Measurements from ENCODE around the gene PDZRN3. TPM values are rescaled to one million over a fixed set of nuclear protein-coding genes. Genes with fewer than 3 reads are reported as not detected.

Gene PDZRN3
- total and polyA plus RNA-seq, 2 experiments from 2014 or later: 7.5 to 14.0 TPM

DNA sequence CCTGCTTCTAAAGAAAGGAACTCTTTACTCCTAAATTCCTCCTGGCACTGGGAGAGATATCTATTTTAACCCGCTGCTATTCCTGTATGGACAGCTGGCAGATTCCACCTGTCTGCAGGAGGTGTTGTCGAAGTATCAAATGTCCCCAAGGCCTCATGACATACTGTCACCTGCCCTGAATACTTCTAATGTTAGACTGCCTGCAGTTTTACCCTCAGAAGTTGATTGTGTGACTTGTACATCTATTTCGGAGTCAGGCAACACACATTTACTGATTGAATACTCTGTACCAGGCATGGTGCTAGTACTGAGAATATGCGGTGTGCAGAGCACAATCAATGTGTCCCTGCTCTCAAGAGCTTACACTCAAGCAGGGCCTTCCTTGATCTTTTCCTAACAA, 38.6 kb downstream of the PDZRN3 start (continued):
- no peak for TF ChIP-seq ZNF462 (CRISPR knock-in tag; IDR thresholded peaks at IDR 0.05)
- no peak for TF ChIP-seq POLR2AphosphoS5 (IDR thresholded peaks at IDR 0.05; ENCODE audit: low read depth)

- H3K4me3 ChIP-seq: no peak overlapping the region
- H4K20me1 ChIP-seq (replicated peaks; ENCODE audit: insufficient read depth): no peaks in the 10 kb centered on the region
- no peaks in the 10 kb centered on the region; the same call in 2 of the 3 replicates for H3K9me3 Mint-ChIP-seq
- H3K27me3 Mint-ChIP-seq (ENCODE audit: insufficient read depth, low read depth, poor library complexity): peaks cover 3% of the 10 kb centered on the region
- no peak overlapping the region for H3K4me3 Mint-ChIP-seq
- no peak overlapping the region for H3K4me2 ChIP-seq
- H3K27me3 ChIP-seq (ENCODE audit: insufficient read depth): peaks cover 21% of the 10 kb centered on the region
- H3F3A ChIP-seq (replicated peaks; ENCODE audit: low read depth): no peaks in the 10 kb centered on the region
- H3K4me1 ChIP-seq (ENCODE audit: insufficient read depth): 0 out of 2 replicates have a peak, but pooled peaks cover 4% of the 10 kb centered on the region
- peaks cover 4% of the 10 kb centered on the region; the same call in 1 of the 3 replicates for H3K4me1 Mint-ChIP-seq
- no peak overlapping the region for H3K27ac ChIP-seq (ENCODE audit: low read depth)
- no peak overlapping the region for H3K27ac Mint-ChIP-seq
- no peak overlapping the region for H2AFZ ChIP-seq
- no peaks in the 10 kb centered on the region for H3K36me3 ChIP-seq (ENCODE audit: insufficient read depth)
- DNase-seq (ENCODE audit: low spot score) (no peak), ATAC-seq (no peak)
- no peaks in the 10 kb centered on the region for H3K36me3 Mint-ChIP-seq (ENCODE audit: low read depth)
- no peaks in the 10 kb centered on the region for H3K79me2 ChIP-seq (replicated peaks; ENCODE audit: insufficient read depth)
- H3K9me2 ChIP-seq (ENCODE audit: insufficient read depth): no peaks in the 10 kb centered on the region
- TF ChIP-seq ZNF114 (CRISPR knock-in tag; IDR thresholded peaks at IDR 0.05): no peak
- TF ChIP-seq ZNF462 (CRISPR knock-in tag; IDR thresholded peaks at IDR 0.05): no peak
- no peak for TF ChIP-seq CREB1 (CRISPR knock-in tag; IDR thresholded peaks at IDR 0.05; ENCODE audit: low read depth)
- TF ChIP-seq EZH2 (IDR thresholded peaks at IDR 0.05; ENCODE audit: low read depth, unreplicated experiment): no peak
- no peak for TF ChIP-seq ZNF331 (CRISPR knock-in tag; IDR thresholded peaks at IDR 0.05; ENCODE audit: low read depth)
- no peak for TF ChIP-seq POLR2AphosphoS5 (IDR thresholded peaks at IDR 0.05; ENCODE audit: low read depth)
- no peak for TF ChIP-seq NANOG (IDR thresholded peaks at IDR 0.05; ENCODE audit: borderline replicate concordance)
- TF ChIP-seq ETS1 (IDR thresholded peaks at IDR 0.05): no peak
Measured at GRCh38 chr3:73584873-73585272, 39.9 kb downstream of the PDZRN3 start.
